Activated T-cell treated with anti-CD3 and anti-CD28 coated beads, Interleukin-2, amount 50 U/mL, for 1 hour (primary cell): ENCODE data around the gene HPGD.

Experiments
- DNase-seq: peaks from one replicate; pipeline ENCODE4 v3.0.0-alpha.2; 2020

The HPGD gene

DNA sequence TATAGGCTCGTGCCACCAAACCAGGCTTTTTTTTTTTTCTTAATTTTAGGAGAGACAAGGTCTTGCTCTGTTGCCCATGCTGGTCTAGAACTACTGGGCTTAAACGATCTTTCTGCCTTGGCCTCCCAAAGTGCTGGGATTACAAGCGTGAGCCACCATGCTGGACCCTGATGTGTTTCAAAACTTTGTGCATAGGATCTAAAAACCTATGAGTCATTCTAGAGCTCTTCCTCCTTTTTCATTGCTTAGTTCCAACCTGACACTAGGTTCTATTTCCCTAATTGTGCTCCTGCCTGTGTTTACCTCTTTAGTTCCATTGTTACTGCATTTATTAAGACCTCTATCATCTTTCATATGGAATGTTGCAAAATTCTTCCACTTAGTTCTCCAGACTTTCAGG is 57.3 kb downstream of the HPGD start:
- no peak for DNase-seq

DNA sequence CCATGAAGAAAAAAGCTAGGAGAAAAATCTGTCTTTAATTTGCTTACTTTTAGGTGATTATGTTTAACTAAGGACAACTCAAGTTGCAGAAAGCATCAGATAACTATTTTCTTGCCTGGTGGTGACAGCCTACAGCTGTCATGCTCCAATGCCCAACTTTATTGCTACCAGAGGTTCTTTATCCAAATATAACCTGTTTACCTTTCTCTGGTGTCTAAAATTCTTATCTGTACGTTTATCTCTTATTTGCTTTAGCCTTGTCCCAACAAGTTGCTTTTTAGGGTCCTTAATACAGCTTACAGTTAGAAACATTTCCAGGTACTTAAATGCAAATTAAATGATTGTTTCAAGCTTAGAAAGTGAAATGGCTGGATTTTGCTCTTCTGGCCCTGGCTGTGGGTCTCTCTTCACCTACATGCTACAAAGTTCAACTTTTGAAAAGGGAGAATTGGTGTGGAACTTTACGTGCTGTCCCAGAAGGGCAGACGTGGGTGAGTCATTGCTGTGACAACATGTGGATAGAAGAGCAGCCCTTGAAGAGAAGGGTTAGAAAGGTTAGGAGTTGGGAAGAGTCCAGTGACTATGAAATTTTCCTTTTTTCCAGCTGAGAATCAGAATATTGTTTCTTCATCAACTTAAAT is 60.7 kb downstream of the HPGD start:
- no peak for DNase-seq

DNA sequence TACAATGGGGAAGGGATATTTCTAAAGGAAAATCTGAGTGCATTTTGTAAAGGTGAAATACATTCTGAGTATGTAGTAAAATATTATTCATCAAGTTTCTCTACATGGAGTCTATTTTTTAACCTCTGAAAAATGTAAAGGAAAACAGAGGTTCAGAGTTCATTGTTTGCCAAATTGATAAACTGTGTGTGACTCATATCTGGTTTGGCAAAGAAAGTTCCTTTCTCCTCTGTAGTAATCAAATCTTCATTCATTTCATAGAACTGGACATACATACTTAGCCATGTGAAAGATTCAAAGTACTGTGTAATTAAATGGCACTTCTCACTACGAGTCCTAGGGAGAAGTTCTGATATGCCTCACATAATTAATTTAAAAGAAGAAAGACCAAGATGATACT is 61.6 kb downstream of the HPGD start:
- no peak for DNase-seq

DNA sequence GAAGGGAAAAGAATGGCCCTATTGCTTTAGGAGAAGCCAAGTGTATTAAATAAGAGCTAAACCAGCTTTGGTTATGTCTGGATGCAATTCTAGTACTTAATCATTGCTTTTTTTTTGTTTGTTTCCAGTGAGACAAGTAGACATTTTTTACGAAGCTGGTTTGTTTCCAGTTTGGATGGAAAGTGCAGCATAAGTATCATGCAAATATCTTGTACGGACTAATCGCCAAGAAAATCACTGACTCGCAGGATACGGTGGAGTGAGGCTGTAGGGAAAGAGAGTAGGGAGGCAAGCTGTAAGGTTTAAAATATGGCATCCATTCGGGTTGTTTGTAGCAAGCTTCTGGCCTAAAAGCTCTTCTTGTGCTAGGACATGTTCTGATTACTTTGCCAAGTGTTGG is 64.8 kb downstream of the HPGD start:
- DNase-seq, result no peak

DNA sequence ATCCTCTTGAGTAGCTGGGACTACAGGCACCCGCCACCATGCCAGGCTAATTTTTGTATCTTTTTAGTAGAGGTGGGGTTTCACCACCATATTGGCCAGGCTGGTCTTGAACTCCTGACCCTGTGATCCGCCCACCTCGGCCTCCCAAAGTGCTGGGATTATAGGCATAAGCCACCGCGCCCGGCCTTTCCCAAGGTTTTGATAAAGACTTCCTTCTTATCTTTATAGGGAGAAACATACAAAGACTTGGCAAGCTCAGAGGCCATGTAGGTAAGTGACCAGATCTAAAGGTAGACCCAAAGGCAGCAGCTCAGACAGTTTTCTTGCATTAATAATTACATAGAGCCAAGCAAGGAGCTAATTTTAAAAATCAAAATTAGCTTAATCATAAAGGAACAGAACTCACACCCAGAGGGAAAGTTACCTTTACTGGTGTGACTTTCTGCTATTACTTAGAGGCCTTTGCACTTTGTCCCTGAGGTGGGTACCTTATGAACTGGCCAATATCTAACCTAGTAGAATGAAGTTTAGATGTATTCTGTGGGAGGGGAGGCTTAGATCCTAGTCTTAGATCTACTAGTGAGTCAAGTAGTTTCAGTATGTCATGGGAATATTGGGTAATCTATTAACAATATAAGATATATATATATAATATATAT is 67.3 kb downstream of the HPGD start:
- DNase-seq, result no peak

DNA sequence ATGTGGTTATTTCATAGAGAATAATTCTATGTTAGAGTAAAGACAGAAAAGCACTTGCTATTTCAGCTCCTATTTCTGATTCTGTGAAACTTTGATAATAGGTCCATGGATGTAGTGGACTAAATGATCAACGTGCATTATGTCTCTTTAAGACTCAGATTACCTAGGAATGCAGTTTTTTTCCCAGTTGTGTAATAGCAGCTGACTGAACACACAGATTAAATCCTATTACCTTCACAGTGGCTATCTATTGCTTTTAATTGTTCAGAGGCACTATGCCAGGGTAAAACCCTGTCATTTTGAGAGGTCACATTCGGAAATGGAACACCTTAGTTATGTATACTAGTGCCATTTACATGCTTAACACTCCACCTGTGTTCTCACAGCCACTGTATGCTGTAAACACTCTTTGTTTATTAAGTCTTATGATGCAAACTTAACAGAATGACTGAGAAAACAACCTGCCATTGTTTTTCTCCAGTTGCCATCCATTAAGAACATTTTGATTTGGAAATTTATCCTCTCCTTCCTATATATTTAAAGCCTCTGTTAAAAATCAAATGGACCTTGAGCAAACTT is 70.5 kb downstream of the HPGD start:
- DNase-seq, result no peak

DNA sequence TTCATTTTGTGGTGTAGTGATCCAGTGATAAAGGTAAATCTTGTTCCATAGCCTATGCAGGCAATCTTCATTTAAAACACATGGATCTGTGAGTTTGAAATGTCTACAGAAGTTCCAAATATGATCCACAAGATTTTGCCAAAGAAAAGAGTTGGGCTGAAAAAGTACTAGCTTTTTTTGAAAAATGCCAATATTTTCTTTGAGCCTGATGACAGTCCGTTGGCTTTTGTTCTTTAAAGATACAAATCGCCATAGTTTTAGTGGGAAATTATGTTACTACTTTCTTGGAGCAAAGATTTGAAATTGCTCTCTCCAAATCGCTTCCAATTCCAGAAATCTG is 71.5 kb downstream of the HPGD start:
- no peak for DNase-seq

DNA sequence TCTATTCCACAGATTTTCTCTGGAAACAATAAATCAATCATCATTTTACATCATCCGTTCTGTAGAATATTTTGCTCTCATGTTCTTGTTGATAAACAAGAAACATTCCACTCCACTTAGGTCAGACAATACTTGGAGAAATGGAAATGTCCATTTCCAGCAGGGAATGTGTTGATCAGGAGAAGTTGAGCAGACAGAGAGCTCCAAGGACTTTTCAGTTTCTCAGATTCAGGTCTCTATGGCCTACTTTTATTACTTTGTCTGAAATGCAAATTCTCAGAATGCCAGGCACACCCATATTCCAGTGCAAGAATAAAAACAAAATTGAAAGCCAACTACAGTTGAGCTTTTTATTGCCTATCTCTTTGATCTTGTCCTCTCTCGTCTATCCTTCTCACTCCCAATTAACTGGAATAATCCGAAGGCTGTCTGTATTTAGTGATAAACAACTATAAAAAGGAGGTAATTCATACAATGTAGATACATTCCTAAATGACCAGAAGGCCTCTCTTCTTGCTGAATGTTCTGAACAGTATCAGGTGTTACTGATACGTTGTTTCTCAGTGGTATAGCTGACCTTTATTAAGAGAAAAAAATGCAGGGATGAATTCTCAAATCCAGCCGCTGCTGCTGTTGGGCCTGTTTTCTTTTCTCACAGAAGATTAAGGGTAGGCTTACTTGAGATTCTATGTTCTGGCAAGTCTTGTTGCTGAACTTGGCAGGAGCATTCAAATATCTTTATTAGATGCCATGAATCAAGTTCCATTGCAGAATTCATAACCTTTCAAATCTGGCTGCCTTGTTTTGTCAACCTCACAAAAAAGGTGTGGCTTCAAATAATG is 72.1 kb downstream of the HPGD start:
- DNase-seq, result no peak

DNA sequence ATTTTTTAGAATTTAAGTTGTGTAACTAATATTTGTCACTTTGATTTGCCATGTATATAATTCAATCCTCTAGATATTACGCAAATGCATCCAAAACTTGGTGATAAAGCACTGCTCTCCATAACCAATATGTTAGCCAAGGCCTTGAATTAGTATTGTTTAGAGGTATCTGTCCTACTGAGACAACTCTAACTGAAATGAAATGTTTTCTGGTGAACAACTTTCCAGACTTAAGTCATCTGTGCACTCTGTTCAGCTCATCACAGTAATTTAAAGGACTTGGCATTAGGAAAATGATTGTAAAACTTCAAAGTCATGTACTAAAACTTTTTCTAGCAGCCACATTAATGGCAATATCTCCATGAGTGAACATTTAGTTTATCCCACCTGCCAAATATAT is 73.1 kb downstream of the HPGD start:
- DNase-seq, result no peak

DNA sequence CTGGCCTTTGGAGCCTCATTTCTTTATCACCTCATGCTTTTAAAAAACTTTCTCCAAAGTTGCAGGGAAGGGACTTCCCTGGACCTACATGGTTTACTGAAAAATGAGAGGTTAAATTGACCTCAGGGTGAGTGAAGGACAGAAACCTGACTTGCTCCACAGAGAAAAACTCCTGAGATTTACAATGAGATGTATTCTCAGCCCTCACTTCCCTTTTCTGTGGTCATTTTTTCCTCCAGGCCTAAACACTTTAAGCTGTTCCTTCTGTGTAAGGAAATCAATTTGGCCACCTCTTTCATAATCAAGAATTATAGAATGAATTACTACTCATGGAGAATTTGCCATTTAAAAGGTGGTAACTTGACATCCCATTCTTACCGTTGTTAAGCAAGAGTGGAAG is 77.9 kb downstream of the HPGD start:
- DNase-seq, result no peak
